Measurements from ENCODE around the gene STH.

- TF ChIP-seq, protein P1, sequence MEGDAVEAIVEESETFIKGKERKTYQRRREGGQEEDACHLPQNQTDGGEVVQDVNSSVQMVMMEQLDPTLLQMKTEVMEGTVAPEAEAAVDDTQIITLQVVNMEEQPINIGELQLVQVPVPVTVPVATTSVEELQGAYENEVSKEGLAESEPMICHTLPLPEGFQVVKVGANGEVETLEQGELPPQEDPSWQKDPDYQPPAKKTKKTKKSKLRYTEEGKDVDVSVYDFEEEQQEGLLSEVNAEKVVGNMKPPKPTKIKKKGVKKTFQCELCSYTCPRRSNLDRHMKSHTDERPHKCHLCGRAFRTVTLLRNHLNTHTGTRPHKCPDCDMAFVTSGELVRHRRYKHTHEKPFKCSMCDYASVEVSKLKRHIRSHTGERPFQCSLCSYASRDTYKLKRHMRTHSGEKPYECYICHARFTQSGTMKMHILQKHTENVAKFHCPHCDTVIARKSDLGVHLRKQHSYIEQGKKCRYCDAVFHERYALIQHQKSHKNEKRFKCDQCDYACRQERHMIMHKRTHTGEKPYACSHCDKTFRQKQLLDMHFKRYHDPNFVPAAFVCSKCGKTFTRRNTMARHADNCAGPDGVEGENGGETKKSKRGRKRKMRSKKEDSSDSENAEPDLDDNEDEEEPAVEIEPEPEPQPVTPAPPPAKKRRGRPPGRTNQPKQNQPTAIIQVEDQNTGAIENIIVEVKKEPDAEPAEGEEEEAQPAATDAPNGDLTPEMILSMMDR (conservative IDR thresholded peaks at IDR 0.05; ENCODE audit: low read depth in 2 of 2), result no peak
- TF ChIP-seq POLR2AphosphoS5 (IDR thresholded peaks at IDR 0.05; ENCODE audit: low read depth) (no peak), JUNB (IDR thresholded peaks at IDR 0.05; ENCODE audit: unreplicated experiment) (no peak)
- TF ChIP-seq, protein P2, sequence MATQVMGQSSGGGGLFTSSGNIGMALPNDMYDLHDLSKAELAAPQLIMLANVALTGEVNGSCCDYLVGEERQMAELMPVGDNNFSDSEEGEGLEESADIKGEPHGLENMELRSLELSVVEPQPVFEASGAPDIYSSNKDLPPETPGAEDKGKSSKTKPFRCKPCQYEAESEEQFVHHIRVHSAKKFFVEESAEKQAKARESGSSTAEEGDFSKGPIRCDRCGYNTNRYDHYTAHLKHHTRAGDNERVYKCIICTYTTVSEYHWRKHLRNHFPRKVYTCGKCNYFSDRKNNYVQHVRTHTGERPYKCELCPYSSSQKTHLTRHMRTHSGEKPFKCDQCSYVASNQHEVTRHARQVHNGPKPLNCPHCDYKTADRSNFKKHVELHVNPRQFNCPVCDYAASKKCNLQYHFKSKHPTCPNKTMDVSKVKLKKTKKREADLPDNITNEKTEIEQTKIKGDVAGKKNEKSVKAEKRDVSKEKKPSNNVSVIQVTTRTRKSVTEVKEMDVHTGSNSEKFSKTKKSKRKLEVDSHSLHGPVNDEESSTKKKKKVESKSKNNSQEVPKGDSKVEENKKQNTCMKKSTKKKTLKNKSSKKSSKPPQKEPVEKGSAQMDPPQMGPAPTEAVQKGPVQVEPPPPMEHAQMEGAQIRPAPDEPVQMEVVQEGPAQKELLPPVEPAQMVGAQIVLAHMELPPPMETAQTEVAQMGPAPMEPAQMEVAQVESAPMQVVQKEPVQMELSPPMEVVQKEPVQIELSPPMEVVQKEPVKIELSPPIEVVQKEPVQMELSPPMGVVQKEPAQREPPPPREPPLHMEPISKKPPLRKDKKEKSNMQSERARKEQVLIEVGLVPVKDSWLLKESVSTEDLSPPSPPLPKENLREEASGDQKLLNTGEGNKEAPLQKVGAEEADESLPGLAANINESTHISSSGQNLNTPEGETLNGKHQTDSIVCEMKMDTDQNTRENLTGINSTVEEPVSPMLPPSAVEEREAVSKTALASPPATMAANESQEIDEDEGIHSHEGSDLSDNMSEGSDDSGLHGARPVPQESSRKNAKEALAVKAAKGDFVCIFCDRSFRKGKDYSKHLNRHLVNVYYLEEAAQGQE (IDR thresholded peaks at IDR 0.05; ENCODE audit: unreplicated experiment), result no peak
Measured at GRCh38 chr17:46001390-46002310, 2.6 kb downstream of the STH start.

All from GM23338 (cell line).